OCI-LY7 (cell line): ENCODE data around the gene PAX4.
A peak's percentile ranks its signal among the peaks of the same experiment; 100 is the strongest.

Experiments
- CTCF ChIP-seq: fragments of 200-600 bp; sonication (generic); conservative IDR thresholded peaks from 2 replicates; pipeline ENCODE4 v1.5.1; 2014; ENCODE audit warnings: mild to moderate bottlenecking, antibody characterized with exemption, low read length, moderate library complexity, mixed read lengths
- EZH2phosphoT487 ChIP-seq: fragments of 200-600 bp; sonication (generic); IDR thresholded peaks from 2 replicates; pipeline ENCODE4 v1.6.1; 2018; ENCODE audit warnings: low read depth, borderline replicate concordance, mild to moderate bottlenecking, mixed run types, antibody characterized with exemption, low read length, moderate library complexity, mixed read lengths

- TF ChIP-seq CTCF (peak; percentile 59), EZH2phosphoT487 (no peak)
These were observed 39.8 kb downstream of the PAX4 start for GRCh38 chr7:127578036-127578684.
